Kidney epithelial cell (primary cell): ENCODE data around the gene YIF1A. TPM values are rescaled to one million over a fixed set of nuclear protein-coding genes. Genes with fewer than 3 reads are reported as not detected.

ENCODE experiments used
- DNase-seq: peaks from one replicate; pipeline ENCODE4 v3.0.0-alpha.2; 2010; ENCODE audit warnings: low read depth
- H3K27me3 ChIP-seq: 2 replicates; pipeline ENCODE4 v1.6.0; 2011; ENCODE audit warnings: low read length; ENCODE audit not compliant: control insufficient read depth, insufficient read depth
- H3K36me3 ChIP-seq: 2 replicates; pipeline ENCODE4 v1.5.1; 2011; ENCODE audit warnings: low read length; ENCODE audit not compliant: control insufficient read depth, insufficient read depth
- H3K4me3 ChIP-seq: 2 replicates; pipeline ENCODE4 v1.5.1; 2011; ENCODE audit warnings: low read depth, mild to moderate bottlenecking, control low read depth, low read length
- CTCF ChIP-seq: IDR thresholded peaks from 2 replicates; pipeline ENCODE4 v1.5.1; 2011; ENCODE audit warnings: mild to moderate bottlenecking, moderate library complexity, low read length, control low read depth, inconsistent platforms; ENCODE audit not compliant: insufficient read depth, poor library complexity, severe bottlenecking
- total RNA-seq: library from RNA; depleted of rRNA; stranded (reverse); fragments of >200 nt; gene quantifications from 2 replicates; pipeline ENCODE4 v1.2.3, GENCODE V29; 2015

The YIF1A gene
- total RNA-seq, 1 donor from 2014 or later, result 104 TPM

- DNase-seq, result no peak
- Histone ChIP-seq H3K27me3 (no peaks in the 10 kb centered on the region), H3K36me3 (no peaks in the 10 kb centered on the region), H3K4me3 (no peak overlapping the region)
- TF ChIP-seq CTCF, result no peak
Measured at GRCh38 chr11:66302656-66303055, 13.7 kb upstream of the YIF1A start.

GRCh38 chr11:66299186-66299585, 10.2 kb upstream of the YIF1A start:
- Histone ChIP-seq H3K4me3 (no peak overlapping the region), H3K27me3 (peaks cover 8% of the 10 kb centered on the region), H3K36me3 (no peaks in the 10 kb centered on the region)
- DNase-seq, result no peak
- no peak for TF ChIP-seq CTCF

GRCh38 chr11:66297610-66298009, 8.7 kb upstream of the YIF1A start:
- peaks cover 20% of the 10 kb centered on the region for H3K27me3 ChIP-seq
- no peak for DNase-seq
- H3K36me3 ChIP-seq, result no peaks in the 10 kb centered on the region
- no peak overlapping the region for H3K4me3 ChIP-seq
- TF ChIP-seq CTCF, result no peak

- no peaks in the 10 kb centered on the region for H3K36me3 ChIP-seq
- TF ChIP-seq CTCF, result no peak
- H3K27me3 ChIP-seq, result peaks cover 36% of the 10 kb centered on the region
- H3K4me3 ChIP-seq, result no peak overlapping the region
- no peak for DNase-seq
Measured at GRCh38 chr11:66294626-66295620, 6.0 kb upstream of the YIF1A start.

- Histone ChIP-seq H3K27me3 (peaks cover 36% of the 10 kb centered on the region), H3K36me3 (no peaks in the 10 kb centered on the region)
- TF ChIP-seq CTCF, result no peak
Measured at GRCh38 chr11:66293777-66294625, 5.1 kb upstream of the YIF1A start.

More at GRCh38 chr11:66293777-66294625, 5.1 kb upstream of the YIF1A start:
- no peak overlapping the region for H3K4me3 ChIP-seq
- DNase-seq, result no peak
